HG02610 (cell line): ENCODE data around the gene PPP6R2.

Source experiments
- ATAC-seq: cut with Tn5 transposase; IDR thresholded peaks from one replicate; pipeline ENCODE4 v1.9.1; 2021; ENCODE audit warnings: mild to moderate bottlenecking, moderate library complexity; ENCODE audit not compliant: unreplicated experiment

The PPP6R2 gene

GRCh38 chr22:50464451-50464850, 121.3 kb downstream of the PPP6R2 start:
- ATAC-seq: no peak

- ATAC-seq: no peak
These were observed 122.2 kb downstream of the PPP6R2 start for GRCh38 chr22:50465066-50465930.

- ATAC-seq: no peak
These were observed 124.2 kb downstream of the PPP6R2 start for GRCh38 chr22:50467341-50467740.

GRCh38 chr22:50467773-50468440, 124.8 kb downstream of the PPP6R2 start:
- ATAC-seq: no peak

- ATAC-seq: no peak
These were observed 125.5 kb downstream of the PPP6R2 start for GRCh38 chr22:50468626-50469025.

GRCh38 chr22:50469377-50470305, 126.5 kb downstream of the PPP6R2 start:
- ATAC-seq: peak; percentile 56

- no peak for ATAC-seq
These were observed 127.4 kb downstream of the PPP6R2 start for GRCh38 chr22:50470491-50470890.

- ATAC-seq: no peak
These were observed 128.2 kb downstream of the PPP6R2 start for GRCh38 chr22:50471197-50471847.

- no peak for ATAC-seq
These were observed 128.8 kb downstream of the PPP6R2 start for GRCh38 chr22:50471962-50472361.

- ATAC-seq: no peak
These were observed 130.0 kb downstream of the PPP6R2 start for GRCh38 chr22:50473088-50473487.

- no peak for ATAC-seq
These were observed 130.9 kb downstream of the PPP6R2 start for GRCh38 chr22:50473855-50474671.

GRCh38 chr22:50474710-50475651, 131.9 kb downstream of the PPP6R2 start, which contains the start of gene SBF1:
SBF1 (minus strand) TSS chr22:50475035; CDS start chr22:50474840, 195 bp downstream.
- peak; percentile 69 for ATAC-seq

GRCh38 chr22:50475652-50476002, 132.5 kb downstream of the PPP6R2 start:
- no peak for ATAC-seq

- ATAC-seq: no peak
These were observed 133.7 kb downstream of the PPP6R2 start for GRCh38 chr22:50476868-50477267.

- ATAC-seq: no peak
These were observed 134.8 kb downstream of the PPP6R2 start for GRCh38 chr22:50477923-50478322.

- no peak for ATAC-seq
These were observed 136.6 kb downstream of the PPP6R2 start for GRCh38 chr22:50479721-50480120.

GRCh38 chr22:50481045-50481439, 137.9 kb downstream of the PPP6R2 start:
- no peak for ATAC-seq

- no peak for ATAC-seq
These were observed 138.4 kb downstream of the PPP6R2 start, which contains the start of gene ADM2 for GRCh38 chr22:50481440-50482106. ADM2 (plus strand) TSS chr22:50481543; CDS start chr22:50481848, 305 bp downstream.
